RPMI7951 (cell line): ENCODE measurements around the gene ANKRD31. TPM values are rescaled to one million over a fixed set of nuclear protein-coding genes. Genes with fewer than 3 reads are reported as not detected.
"Not testable (repeated sequence)": the region's sequence is repeated elsewhere in the genome, so short reads cannot be mapped to it uniquely, and the experiment has no call there.

Experiments
- DNase-seq: peaks from one replicate; pipeline ENCODE4 v3.0.0-alpha.2; 2012; ENCODE audit warnings: low read depth
- total RNA-seq: library from RNA; depleted of rRNA; stranded (reverse); fragments of >200 nt; shearing (Covaris generic); gene quantifications from 2 replicates; pipeline ENCODE4 v1.2.3, GENCODE V29; 2014

ANKRD31 gene
- total RNA-seq, 1 experiment from 2014 or later, result not detected

DNA sequence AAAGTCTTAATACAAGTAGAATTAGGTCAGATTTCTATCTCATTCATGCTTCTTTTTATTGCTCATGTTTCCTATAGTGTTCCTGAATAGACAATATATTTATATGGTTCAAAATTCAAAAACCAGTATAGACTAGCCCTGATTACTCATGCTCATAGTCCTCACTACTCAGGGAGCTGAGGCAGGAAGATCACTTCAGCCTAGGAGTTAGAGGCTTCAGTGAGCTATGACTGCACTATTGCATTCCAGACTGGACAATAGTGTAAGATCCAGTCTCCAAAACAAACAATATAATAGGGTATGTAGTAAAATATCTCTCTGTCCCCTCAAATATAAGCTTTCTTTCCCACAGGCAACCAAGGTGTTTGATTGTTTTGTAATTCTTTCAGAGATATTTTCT, 2.4 kb downstream of the ANKRD31 start:
- no peak for DNase-seq

GRCh38 chr5:75226916-75227315, 9.8 kb downstream of the ANKRD31 start:
- no peak for DNase-seq

GRCh38 chr5:75225506-75225905, 11.2 kb downstream of the ANKRD31 start:
- DNase-seq, result no peak

DNA sequence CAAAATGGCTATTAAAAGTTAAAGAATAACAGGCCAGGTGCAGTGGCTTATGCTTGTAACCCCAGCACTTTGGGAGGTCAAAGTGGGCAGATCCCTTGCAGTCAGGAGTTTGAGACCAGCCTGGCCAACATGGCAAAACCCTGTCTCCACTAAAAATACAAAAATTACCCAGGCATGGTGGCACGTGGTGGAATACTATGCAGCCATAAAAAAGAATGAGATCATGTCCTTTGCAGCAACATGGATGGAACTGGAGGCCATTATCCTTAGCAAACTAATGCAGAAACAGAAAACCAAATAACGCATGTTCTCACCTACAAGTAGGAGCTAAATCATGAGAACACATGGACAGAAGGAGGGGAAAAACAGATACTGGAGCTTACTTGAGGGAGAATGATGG, 15.9 kb downstream of the ANKRD31 start:
- not testable (repeated sequence) for DNase-seq

GRCh38 chr5:75214928-75215327, 21.8 kb downstream of the ANKRD31 start:
- DNase-seq, result no peak

- no peak for DNase-seq
Measured at GRCh38 chr5:75214409-75214808, 22.3 kb downstream of the ANKRD31 start.

DNA sequence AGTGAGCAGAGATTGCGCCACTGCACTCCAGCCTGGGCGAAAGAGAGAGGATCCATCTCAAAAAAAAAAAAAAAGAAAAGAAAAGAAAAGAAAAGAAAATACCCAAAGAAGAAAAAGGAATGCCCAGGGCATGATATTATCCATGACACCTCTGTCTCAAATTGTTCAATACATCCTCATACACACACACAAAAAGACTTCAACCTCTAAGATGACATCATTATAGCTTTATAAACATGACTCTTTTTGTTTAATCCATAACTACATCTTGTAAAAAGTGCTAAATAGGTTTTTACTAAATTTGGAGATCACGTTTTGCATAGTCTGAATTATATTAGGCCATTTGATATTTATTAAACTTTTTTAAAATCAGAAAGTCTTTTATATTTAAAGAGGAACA, 33.1 kb downstream of the ANKRD31 start:
- DNase-seq, result no peak

- no peak for DNase-seq
Measured at GRCh38 chr5:75202935-75203334, 33.7 kb downstream of the ANKRD31 start.

- no peak for DNase-seq
Measured at GRCh38 chr5:75200776-75201175, 35.9 kb downstream of the ANKRD31 start.

DNA sequence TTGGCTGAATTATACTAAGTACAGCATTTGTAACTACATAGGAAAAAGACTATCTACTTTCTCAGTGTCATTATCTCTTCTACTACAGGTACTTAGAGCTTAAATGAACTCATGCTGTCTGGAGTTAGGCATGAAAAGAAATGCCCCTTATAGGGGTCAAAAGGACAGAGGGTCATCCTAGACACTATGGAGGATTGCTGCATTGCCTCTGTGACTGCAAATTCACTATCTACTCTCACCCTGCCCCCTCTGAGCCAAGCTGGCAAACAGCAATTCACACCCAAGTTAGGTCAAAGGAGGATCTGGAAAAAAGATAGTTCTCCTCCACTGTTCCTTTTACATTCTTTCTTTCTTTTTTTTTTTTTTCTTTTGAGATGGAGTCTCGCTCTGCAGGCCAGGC, 36.7 kb downstream of the ANKRD31 start:
- no peak for DNase-seq

GRCh38 chr5:75199071-75199470, 37.6 kb downstream of the ANKRD31 start:
- no peak for DNase-seq

DNA sequence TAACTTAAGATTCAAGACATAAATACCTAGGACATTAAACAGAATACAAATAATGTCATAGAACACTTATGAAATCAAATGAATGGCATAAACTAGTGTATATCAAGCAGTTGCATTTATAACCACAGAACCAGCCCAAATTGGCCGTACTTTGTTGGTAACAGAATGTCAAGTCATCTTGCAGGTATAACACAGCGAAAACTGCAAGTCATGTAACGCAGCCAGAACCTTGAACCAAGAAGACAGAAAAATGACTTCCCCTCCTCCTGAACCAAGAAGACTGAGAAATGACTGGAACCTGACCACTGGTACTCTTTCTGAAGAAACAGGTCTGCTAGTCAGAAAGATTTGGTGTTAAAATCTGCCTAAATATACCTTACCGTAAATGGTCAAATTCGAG, 38.9 kb downstream of the ANKRD31 start:
- no peak for DNase-seq

DNA sequence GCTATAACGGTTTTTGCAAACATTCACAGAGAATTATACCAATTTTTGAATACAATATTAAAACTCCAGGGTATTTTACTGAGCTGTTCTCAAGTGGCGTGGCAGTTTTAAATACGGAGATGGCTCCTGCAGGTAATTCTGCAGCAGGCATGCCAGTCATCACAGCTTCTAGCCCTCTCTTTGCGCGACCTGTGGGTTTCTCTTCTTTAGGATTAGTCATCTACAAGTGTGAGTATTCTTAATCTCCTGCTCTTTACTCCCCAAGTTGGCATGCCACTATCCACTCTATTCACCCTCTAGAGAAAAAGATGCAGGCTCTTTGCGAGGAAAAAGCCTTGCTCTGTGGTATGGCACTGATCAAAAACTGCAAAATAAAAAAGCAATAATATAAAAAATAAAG, 43.9 kb downstream of the ANKRD31 start:
- no peak for DNase-seq

DNA sequence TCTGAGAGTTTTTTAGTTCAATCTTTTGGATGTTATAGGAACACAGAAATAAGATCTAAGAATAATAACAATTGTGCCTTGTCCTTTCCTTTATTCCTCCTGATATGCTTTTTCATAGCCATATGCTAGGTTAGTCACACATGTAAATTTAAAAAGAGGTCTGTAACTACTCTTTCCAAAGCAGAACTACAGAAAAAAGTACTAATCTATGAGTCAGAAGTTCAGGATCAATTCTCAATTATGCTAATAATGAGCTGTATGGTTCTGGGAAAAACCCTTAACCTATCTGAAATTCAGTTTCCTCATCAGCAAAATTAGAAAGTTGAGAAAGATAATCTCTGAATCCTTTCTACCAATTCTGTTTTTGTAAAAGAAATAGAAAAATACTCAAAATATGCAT, 44.4 kb downstream of the ANKRD31 start:
- no peak for DNase-seq

DNA sequence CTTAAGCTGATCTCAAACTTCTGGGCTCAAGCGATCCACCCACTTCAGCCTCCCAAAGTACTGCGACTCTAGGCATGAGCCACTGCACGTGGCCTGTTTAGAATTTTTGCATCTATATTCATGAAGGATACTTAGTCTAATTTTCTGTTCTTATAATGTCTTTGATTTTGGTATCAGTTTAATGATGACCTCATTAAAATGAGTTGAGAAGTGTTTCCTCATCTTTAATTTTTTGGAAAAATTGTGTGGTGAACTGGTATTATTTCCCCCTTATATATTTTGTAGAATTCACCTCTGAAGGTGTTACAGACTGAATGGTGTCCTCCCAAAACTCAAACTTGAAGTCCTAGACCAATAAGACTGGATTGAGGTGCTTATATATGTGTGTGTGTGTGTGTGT, 46.5 kb downstream of the ANKRD31 start:
- no peak for DNase-seq

GRCh38 chr5:75189353-75189752, 47.3 kb downstream of the ANKRD31 start:
- no peak for DNase-seq

DNA sequence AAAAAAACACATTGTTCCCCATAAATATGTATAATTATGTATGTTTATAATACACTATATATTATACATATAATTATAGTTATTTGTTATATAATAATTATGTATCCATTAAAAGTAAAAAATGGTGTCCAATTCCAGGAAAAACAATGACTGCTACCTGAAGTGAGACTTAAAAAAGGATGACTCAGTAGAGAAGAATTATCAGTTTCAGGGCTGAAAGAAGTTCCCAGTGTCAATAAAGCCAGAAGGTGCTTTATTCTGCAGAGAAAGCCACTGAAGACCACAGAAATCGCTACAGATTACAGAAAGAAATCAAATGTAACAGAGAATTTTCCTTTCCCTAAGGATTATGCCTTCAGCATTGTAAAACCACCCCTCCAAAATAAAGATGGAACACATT, 50.9 kb downstream of the ANKRD31 start:
- no peak for DNase-seq

GRCh38 chr5:75176009-75176408, 60.7 kb downstream of the ANKRD31 start:
- DNase-seq, result not testable (repeated sequence)

DNA sequence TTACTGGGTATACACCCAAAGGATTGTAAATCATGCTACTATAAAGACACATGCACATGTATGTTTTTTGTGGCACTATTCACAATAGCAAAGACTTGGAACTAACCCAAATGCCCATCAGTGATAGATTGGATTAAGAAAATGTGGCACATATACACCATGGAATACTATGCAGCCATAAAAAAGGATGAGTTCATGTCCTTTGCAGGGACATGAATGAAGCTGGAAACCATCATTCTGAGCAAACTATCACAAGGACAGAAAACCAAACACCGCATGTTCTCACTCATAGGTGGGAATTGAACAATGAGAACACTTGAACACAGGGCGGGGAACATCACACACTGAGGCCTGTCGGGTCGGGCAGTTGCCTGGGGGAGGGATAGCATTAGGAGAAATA, 61.8 kb downstream of the ANKRD31 start:
- not testable (repeated sequence) for DNase-seq

GRCh38 chr5:75169516-75169915, 67.2 kb downstream of the ANKRD31 start:
- no peak for DNase-seq

GRCh38 chr5:75168026-75168735, 68.5 kb downstream of the ANKRD31 start:
- DNase-seq, result no peak

DNA sequence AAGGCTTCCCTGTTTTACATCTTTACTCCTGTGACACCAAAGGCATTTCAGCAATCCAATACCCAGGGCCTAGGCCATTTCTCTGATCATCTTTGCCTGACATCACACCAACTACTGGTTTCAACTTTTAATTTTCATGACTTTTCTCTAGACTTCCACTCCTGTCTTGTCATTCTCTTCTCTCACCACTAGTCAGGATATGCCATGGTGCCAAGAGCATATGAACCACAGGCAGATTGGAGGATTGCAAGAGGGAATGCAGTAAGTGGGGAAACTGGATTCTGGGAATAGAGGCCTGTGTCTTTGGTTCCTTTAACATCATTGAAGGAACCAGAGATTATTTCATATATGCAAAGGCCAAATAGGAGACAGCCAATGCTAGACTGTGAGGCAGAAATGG, 69.3 kb downstream of the ANKRD31 start:
- DNase-seq, result peak; percentile 3

- not testable (repeated sequence) for DNase-seq
Measured at GRCh38 chr5:75161508-75161907, 75.2 kb downstream of the ANKRD31 start.

- DNase-seq, result peak; percentile 3
Measured at GRCh38 chr5:75156585-75156984, 80.1 kb downstream of the ANKRD31 start.
